Panc1 (cell line): Measurements from ENCODE around the gene RNU6-7. TPM values are rescaled to one million over a fixed set of nuclear protein-coding genes. Genes with fewer than 3 reads are reported as not detected.

Source experiments
- ATAC-seq: fragments of 200-7000 bp; cut with Tn5 transposase; 2 replicates; pipeline ENCODE4 v1.9.1; 2020; ENCODE audit warnings: mild to moderate bottlenecking, moderate library complexity
- BruUV-seq: library from RNA; stranded (reverse); fragments of 400-500 nt; replicated peaks from 2 replicates; lab custom pipeline; 2021; lab: Mats Ljungman, UMichigan
- CTCF ChIA-PET: fragments of 300-600 bp; sonication (Branson Sonifier 250); formaldehyde crosslinking; loops from one replicate; lab custom pipeline; 2022; ENCODE audit warnings: antibody characterized with exemption; lab: Charles Lee
- POLR2A ChIA-PET: fragments of 300-600 bp; sonication (Branson Sonifier 250); formaldehyde crosslinking; loops from one replicate; lab custom pipeline; 2022; ENCODE audit warnings: antibody characterized with exemption; lab: Charles Lee
- DNase-seq: peaks from one replicate; pipeline ENCODE4 v3.0.0-alpha.2; 2010; ENCODE audit warnings: low read depth, low spot score
- H3K27ac ChIP-seq: 2 replicates; pipeline ENCODE4 v1.5.1; 2011; ENCODE audit warnings: mild to moderate bottlenecking, low read length, inconsistent platforms
- H3K27me3 ChIP-seq: fragments of 200-500 bp; sonication (Bioruptor generic); 2 replicates; pipeline ENCODE4 v1.6.0; 2014; ENCODE audit warnings: low read length, inconsistent platforms; ENCODE audit not compliant: control insufficient read depth, insufficient read depth
- H3K36me3 ChIP-seq: fragments of 200-500 bp; sonication (Bioruptor generic); 2 replicates; pipeline ENCODE4 v1.5.1; 2014; ENCODE audit warnings: inconsistent platforms, mild to moderate bottlenecking, low read length, moderate library complexity; ENCODE audit not compliant: control insufficient read depth, insufficient read depth
- H3K4me1 ChIP-seq: 2 replicates; pipeline ENCODE4 v1.5.1; 2011; ENCODE audit warnings: inconsistent platforms, mild to moderate bottlenecking, low read length, moderate library complexity; ENCODE audit not compliant: control insufficient read depth, insufficient read depth
- H3K4me3 ChIP-seq, 2 experiments: 2 replicates each; pipeline ENCODE4 v1.5.1; 2011 to 2012; ENCODE audit warnings: low read depth in 2 of 2, low read length in 2 of 2, mild to moderate bottlenecking in 2 of 2, inconsistent platforms in 1 of 2, moderate library complexity in 1 of 2
- H3K9me3 ChIP-seq: fragments of 200-500 bp; sonication (Bioruptor generic); 2 replicates; pipeline ENCODE4 v1.5.1; 2014; ENCODE audit warnings: low read depth, mild to moderate bottlenecking, inconsistent platforms, low read length, moderate library complexity; ENCODE audit not compliant: control insufficient read depth, insufficient read depth
- CTCF ChIP-seq: fragments of 450-650 bp; IDR thresholded peaks from 2 replicates; pipeline ENCODE4 v1.5.1; 2017; ENCODE audit warnings: mild to moderate bottlenecking
- POLR2AphosphoS5 ChIP-seq: IDR thresholded peaks from 2 replicates; pipeline ENCODE4 v1.6.1; 2012; ENCODE audit warnings: mild to moderate bottlenecking, low read depth, low read length, moderate library complexity
- REST ChIP-seq, 2 experiments: IDR thresholded peaks; 2 replicates each; pipeline ENCODE4 v1.6.1; 2011 to 2012; ENCODE audit warnings: low read depth in 2 of 2, control low read depth in 1 of 2, low read length in 1 of 2, mild to moderate bottlenecking in 1 of 2, moderate library complexity in 1 of 2; ENCODE audit not compliant: insufficient read depth in 1 of 2
- SIN3A ChIP-seq: IDR thresholded peaks from 2 replicates; pipeline ENCODE4 v1.6.1; 2012; ENCODE audit warnings: low read depth, mild to moderate bottlenecking, low read length, moderate library complexity, borderline replicate concordance; ENCODE audit not compliant: insufficient read depth
- TCF7L2 ChIP-seq: IDR thresholded peaks from 2 replicates; pipeline ENCODE4 v1.6.1; 2011; ENCODE audit warnings: mild to moderate bottlenecking, low read depth, low read length, inconsistent platforms
- in situ Hi-C: cut with HindIII; loops from 2 replicates; pipeline ENCODE4 v1.10.0; 2016; ENCODE audit warnings: low sequenced_read_pairs, low pct_unique_long_range_greater_than_20kb
- intact Hi-C: fragments of 100-400 bp; cut with micrococcal nuclease; formaldehyde crosslinking; loops from one replicate; pipeline ENCODE4 v1.10.0; 2022; ENCODE audit not compliant: unreplicated experiment
- total RNA-seq: library from RNA; stranded (reverse); gene quantifications from one replicate; pipeline ENCODE4 v1.2.1, GENCODE V29; 2021; ENCODE audit not compliant: unreplicated experiment

RNU6-7 gene
- total RNA-seq, 1 experiment from 2014 or later = not detected

- CTCF ChIA-PET = no interaction called here
- ATAC-seq (no peak), DNase-seq (peak; percentile 42)
- BruUV-seq = no TSS peak
- Histone ChIP-seq H3K36me3 (no peaks in the 10 kb centered on the region), H3K9me3 (no peaks in the 10 kb centered on the region), H3K4me1 (peaks cover 3% of the 10 kb centered on the region), H3K27ac (peak overlapping the region; percentile 76; the same call in 1 of the 2 replicates), H3K27me3 (no peaks in the 10 kb centered on the region; the same call in 1 of the 2 replicates), H3K4me3 (peak overlapping the region; percentile 64 to 85)
- POLR2A ChIA-PET = no interaction called here
- in situ Hi-C loops (no loop called here), intact Hi-C loops (loop anchor here (10.0 kb wide), 1 partner anchor 128 kb away; the partner anchor contains the start of gene ARHGAP5)
- TF ChIP-seq POLR2AphosphoS5 = no peak
These were observed 699 bp downstream of the RNU6-7 start for GRCh38 chr14:32202491-32202997.

- peak; percentile 78 for DNase-seq
- Histone ChIP-seq H3K4me3 (peak within 1 kb of the TSS; percentile 64 to 85), H3K27ac (peak within 1 kb of the TSS; percentile 91), H3K27me3 (no peaks in the 10 kb centered on the region), H3K4me1 (peaks cover 3% of the 10 kb centered on the region), H3K9me3 (no peaks in the 10 kb centered on the region), H3K36me3 (no peaks in the 10 kb centered on the region)
- in situ Hi-C loops (no loop called here), intact Hi-C loops (loop anchor here (10.0 kb wide), 1 partner anchor 128 kb away; the partner anchor contains the start of gene ARHGAP5)
- no peak for TF ChIP-seq SIN3A
- TF ChIP-seq POLR2AphosphoS5 = peak; percentile 26; the same call in 1 of the 2 replicates
- peak; percentile 90 for ATAC-seq
- CTCF ChIA-PET = interaction anchor here (0.5 to 0.6 kb wide), 2 partner anchors 39 to 310 kb away, joined by 3 to 7 read pairs; no protein-coding TSS in a partner anchor
- BruUV-seq = no TSS peak
- POLR2A ChIA-PET = no interaction called here
These were observed 1.4 kb downstream of the RNU6-7 start, which contains the start of gene RNU6-8 for GRCh38 chr14:32202998-32203882. RNU6-8 (minus strand) TSS chr14:32203269.

DNA sequence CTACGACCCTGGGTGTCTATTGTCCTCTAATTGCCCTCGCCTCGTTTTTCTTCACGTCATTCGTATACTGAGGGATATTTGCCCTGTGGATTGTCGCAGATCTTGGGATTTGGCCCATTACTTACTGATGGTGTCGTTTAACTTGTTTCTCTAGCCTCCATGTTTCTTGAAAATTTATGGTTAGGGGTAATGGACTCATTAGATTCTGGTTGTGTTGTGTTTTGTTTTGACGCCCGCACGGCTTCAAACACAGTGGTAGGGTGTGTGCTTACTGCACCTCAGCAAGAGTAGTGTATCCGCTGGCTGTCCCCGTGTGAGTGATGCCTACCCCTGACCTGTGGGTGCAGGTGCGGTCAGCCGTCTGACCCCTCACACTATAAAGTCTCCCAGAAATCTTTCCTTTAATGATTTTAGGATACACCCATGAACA lies 2.1 kb downstream of the RNU6-7 start:
- Histone ChIP-seq H3K9me3 (no peaks in the 10 kb centered on the region), H3K4me1 (peaks cover 3% of the 10 kb centered on the region), H3K27ac (peak overlapping the region; percentile 91), H3K4me3 (peak overlapping the region; percentile 64 to 85), H3K36me3 (no peaks in the 10 kb centered on the region), H3K27me3 (no peaks in the 10 kb centered on the region)
- no peak for ATAC-seq
- ChIA-PET CTCF (interaction anchor here (0.6 kb wide), 1 partner anchor 310 kb away, joined by 3 read pairs; no protein-coding TSS in a partner anchor), POLR2A (no interaction called here)
- intact Hi-C loops (loop anchor here (10.0 kb wide), 1 partner anchor 129 kb away; the partner anchor contains the start of gene ARHGAP5), in situ Hi-C loops (no loop called here)
- no TSS peak for BruUV-seq
- TF ChIP-seq POLR2AphosphoS5 (no peak), TCF7L2 (no peak), SIN3A (no peak), CTCF (no peak), REST (IDR thresholded peaks at IDR 0.05; ENCODE audit: insufficient read depth in 1 of 2, low read depth in 2 of 2, low read length in 1 of 2) (no peak)
- DNase-seq = no peak
